T-helper 1 cell treated with Interleukin-12 subunit alpha and Interleukin-12 subunit beta and Interleukin-4 antibody, amounts not matched to agents 30 ng/mL and 1 ng/mL, for 36 hours (primary cell): ENCODE results near the gene ABCB9. TPM values are rescaled to one million over a fixed set of nuclear protein-coding genes. Genes with fewer than 3 reads are reported as not detected.

ENCODE experiments used
- intact Hi-C: fragments of 100-400 bp; cut with micrococcal nuclease; formaldehyde crosslinking; loops from one replicate; pipeline ENCODE4 v1.15.1; 2024
- total RNA-seq: library from RNA; stranded (reverse); gene quantifications from 2 replicates; pipeline ENCODE4 v1.2.3, GENCODE V29; 2022

The ABCB9 gene
- total RNA-seq, 1 donor from 2014 or later, result 7.1 TPM

DNA sequence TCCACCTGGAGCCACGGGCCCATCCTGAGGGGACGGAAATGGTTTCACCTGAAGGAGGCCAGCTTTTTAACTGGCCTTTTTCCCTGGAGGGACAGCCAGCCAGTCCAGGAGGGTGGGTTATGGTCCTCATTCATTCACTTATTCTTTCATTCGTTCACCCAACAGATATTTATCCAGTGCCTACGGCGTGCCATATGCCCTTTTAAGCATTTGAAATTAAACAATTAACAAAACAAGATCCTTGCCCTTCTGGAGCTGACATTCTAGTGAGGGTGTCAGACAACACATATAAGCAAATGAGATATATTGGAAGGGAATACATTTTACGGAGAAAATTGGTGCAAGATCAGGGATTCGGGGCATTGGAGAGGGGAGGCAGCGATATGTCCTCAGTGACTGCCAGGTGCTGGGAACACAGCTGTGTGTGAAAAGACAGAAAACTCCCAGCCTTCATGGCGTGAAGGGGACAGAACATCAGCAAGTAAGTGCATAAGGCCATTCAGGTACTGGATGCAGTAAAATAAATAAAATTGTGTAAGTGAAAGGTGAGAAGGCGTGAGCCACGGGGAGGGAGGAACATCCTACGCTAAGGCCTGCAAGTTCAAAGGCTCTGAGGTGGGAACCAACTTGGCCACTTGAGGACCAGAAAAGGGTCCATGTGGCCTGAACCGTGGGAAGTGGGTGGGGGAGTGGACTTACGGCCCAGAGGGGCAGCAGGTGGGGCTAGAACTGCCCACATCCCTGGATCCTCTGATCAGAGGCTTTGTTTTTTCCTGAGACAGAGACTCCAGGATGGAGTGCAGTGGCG is 684 bp upstream of the ABCB9 start:
- intact Hi-C loops, result loop anchor here (1.0 to 2.0 kb wide), 6 partner anchors 7 to 466 kb away; partner anchors contain the start of genes ARL6IP4, DENR, KNTC1 and ZCCHC8

DNA sequence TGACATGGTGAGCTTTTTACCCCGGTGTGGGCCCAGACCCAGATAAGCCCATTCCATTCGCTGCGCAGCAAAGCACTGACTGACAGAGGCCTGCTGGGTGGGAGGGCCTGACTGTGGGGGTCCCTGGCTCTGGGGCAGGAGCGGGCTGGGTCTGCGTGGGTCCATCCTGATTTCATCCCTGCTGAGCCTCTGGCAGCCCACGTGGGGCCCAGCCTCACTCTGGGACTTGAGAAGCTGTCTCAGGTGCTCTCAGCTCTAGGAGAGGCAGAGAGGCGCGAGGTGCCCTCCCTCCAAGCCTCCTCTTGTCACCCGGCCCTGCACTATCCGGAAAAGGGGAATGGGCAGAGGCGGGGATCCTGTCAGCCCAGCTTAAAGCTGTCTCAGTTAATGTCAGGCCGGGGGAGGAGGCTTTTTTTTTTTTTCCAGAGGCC is 927 bp downstream of the ABCB9 start:
- intact Hi-C loops, result no loop called here

DNA sequence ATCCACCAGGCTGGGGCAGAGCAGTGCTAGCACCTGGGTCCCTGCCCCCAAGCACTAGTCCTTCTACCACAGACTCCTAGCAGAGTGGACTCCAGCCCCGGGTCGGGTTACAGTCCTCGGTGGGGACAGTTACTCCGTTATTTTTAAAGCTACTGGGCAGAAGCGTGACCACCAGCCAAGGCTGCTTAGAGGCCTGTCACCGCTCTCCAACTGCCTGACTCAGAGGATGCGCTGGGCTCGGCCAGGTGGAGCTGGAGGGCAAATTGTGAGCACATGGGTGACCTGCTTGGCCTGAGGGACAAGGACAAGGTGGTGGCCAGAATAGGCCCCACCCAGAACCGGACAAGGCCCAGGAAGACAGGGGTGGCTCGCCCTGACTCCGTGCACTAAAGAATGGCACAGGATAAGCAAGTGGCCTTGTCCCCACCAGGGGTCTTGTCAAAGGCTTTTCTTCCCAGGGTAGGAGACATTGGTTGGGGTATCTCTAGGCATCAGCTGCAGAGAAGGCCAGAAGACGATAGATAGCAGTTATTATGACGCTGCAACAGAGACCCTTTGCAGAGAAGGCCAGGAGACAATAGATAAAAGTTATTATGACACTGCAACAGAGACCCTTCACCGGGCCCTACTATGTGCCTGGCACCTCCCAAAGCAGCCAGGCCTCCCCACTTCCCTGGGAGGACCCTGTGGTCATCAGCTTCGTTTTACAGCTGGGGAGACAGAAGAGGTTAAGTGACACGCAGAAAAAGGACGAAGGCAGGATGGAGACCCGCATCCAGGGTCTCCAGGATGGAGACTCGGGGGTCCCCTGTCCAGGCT is 1.6 kb downstream of the ABCB9 start:
- intact Hi-C loops, result no loop called here

DNA sequence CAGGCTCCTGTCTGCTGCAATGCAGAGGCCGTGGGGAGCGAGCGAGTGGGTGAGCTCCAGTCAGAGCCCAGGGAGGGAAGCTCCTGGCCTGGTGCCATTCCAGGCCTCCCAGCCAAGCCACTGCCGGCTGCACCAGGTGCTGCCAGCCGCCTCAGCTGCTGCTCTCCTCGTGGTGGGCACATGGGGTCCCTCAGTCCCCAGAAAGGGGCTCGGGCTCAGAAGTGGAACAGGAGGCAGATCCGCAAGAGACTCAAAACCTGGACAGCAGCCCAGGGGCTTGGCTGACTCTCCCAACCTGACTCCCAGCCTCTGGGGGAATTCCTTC is 2.4 kb downstream of the ABCB9 start:
- intact Hi-C loops, result no loop called here

DNA sequence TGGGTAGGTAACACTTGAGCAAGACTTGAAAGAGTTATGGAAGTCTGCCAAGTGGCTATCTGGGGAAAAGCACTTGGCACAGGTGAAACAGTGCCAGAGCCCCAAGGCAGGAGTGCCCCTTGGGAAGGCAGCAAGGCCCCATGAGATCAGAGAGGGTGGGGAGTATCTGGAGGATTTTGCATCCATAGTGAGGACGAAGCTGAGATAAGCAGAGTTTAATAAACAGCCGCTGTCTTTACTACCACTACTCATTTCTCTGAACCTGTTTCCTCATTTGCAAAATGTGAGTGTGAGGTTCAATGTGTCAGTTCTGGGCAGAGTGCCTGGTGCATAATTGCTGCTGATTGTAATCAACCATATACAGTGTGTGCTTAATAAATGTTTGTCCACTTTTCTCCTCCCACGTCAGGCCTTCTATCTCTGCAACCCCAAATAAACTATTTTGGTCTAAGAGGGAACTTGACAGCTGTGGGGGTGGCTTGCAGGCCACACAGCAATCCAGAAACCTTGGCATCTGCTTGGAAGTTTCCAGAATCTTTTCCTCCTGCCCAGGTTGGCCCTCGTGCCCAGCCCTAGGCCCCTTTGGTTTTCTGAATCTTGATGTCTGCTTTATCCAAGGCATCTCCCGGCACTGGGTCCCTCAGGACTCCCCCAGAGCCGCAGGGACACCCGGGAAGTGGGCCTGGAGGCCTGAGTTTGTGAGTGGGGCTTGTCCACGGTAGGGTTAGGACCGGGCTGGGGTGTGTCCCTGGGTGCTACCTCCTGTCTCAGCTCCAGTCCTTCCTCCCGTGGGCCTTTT is 4.5 kb downstream of the ABCB9 start:
- intact Hi-C loops, result no loop called here

DNA sequence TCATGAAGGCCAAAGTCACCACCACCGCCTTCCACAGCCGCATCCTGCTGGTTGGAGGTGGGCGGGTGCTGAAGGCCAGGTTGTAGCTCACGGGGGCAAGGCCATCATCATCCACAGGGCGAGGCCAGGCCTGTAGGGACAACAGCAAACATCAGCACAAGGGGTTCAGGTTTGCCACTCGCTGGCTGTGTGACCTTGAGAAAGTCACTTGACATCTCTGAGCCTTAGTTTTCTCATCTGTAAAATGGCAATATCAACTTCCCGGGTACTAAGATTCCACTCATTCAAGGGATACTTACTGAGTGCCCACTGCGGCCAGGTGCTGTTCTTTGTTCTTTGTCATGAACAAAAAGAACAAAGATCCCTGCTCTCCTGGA is 6.1 kb downstream of the ABCB9 start:
- intact Hi-C loops, result no loop called here

DNA sequence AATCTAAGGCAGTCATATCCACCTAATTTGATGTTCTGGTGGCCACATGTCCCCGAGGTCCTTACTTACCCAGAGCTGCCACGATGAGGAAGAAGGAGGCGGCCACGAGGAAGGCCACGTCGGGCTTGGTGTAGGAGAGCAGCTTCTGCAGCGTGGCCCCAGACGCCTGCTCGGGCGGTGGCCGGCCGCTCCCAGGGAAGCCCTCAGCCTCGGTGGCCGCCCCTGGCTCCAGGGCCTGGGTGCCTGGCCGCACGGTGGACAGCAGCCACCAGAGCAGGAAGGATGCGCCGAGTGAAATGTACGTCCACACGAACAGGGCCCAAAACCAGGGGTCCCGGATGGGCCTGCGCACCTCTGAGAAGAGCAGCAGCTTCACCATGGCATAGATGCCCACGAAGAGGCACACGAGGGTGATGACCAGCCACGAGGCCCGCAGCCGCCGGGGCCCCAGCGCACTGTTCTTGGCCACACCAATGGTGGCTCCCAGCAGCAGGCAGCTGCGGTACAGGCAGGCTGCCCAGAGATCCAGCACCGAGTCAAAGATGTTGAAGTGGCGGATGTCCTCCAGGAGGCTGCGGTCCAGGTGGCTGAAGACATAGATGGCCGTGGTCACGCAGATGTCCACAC is 6.6 kb downstream of the ABCB9 start:
- intact Hi-C loops, result no loop called here

DNA sequence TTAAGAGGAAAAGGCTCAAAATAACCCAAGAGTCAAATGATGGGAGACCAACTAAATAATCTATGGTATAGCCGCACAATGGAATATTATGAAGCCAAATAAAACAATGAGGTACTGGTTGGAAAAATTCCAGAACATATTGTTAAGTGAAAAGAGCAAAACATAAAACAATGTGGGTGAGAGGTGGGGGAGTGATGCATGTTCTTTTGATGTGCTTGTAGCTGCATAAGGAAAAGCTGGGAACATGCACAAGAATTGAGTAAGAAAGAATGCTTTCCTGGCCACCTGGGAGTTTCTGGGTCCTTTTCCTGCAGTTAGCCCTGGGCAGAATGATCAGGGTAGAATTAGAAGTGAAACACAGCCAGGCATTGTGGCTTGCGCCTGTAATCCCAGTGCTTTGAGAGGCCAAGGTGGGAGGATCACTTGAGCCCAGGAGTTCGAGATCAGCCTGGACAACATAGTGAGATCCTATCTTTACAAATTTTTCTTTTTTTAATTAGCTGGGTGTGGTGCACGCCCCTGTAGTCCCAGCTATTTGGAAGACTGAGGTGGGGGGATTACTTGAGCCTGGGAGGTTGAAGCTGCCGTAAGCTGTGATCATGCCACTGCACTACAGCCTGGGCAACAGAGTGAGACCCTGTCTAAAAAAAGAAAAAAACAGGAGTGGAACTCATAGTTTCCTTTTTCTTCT is 7.9 kb downstream of the ABCB9 start:
- intact Hi-C loops, result no loop called here

DNA sequence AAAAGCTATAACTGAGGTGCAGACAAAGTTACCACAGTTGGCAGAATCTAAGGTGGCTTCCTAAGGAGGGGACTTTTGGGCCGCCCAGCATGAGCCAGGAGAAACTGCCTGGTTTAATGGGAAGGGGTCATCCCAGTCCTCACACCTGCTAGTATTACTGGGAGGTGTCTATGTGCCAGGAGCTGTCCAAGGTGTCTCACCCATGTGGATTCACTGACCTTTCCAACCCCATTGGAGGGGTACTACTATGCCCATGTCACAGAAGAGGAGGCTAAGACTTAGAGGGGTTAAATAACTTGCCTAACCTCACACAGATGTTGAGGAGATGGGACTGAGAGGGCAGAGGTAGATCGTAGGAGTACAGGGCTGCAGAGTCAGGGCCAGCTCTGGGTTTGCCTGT is 10.2 kb downstream of the ABCB9 start:
- intact Hi-C loops, result no loop called here

DNA sequence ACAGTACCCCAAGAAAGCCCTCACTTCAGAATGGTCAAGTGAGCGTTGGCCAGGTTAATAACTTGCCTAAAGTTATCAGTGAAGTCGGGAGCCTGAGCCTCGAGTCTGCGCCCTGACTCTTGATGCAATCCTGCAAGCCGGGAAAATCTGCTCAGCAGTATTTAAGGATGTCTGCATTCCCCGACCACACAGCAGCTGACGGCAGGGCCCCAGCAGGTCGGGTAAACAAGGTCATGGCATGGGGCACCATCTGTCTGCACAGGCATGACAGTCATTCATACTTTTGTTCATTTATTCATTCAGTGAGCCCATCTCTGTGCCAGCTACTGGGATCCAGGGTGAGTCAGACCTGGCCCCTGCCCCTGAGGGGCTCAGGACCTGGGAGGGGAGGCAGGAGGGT is 11.1 kb downstream of the ABCB9 start:
- intact Hi-C loops, result no loop called here

DNA sequence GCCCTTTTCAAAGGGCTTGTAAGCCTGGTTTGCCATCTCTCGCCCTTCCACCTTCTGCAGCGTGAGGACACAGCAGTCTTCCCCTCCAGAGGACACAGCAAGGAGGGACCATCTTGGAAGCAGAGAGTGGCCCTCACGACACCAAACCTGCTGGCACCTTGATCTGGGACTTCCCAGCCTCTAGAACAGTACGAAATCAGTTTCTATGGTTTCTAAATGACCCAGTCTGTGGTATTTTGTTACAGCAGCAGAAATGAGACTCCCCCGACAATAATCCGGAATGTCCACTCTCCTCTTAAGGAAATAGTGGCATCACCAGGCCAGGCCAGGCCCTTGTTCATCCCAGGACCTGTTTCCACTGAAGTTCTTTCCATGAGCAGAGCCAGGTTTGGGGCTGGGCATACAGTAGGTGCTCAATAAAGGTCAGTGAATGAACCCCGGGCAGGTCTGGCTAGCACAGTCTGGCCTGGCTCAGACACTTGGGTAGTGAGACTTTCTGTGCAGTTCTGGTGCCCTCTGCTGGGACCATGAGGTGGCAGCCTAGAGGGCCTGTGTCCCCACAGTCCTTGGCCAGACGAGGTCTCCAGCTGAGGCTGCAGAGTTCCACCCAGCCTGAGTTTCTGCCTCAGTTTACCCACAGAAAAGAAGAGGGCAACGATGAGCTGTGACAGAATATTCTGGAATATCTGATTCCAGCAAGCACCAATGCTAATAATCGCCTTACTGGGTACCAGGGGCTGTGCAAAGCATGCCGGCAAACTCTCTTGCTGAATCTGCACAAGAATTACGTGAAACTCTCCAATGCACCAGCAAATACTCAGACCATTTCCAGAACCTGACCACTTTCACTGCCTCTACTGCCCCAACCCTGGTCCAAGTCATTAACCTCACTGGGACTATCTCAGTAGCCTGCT is 14.0 kb downstream of the ABCB9 start:
- intact Hi-C loops, result loop anchor here (1.0 kb wide), 4 partner anchors 54 to 159 kb away; no protein-coding TSS in a partner anchor

DNA sequence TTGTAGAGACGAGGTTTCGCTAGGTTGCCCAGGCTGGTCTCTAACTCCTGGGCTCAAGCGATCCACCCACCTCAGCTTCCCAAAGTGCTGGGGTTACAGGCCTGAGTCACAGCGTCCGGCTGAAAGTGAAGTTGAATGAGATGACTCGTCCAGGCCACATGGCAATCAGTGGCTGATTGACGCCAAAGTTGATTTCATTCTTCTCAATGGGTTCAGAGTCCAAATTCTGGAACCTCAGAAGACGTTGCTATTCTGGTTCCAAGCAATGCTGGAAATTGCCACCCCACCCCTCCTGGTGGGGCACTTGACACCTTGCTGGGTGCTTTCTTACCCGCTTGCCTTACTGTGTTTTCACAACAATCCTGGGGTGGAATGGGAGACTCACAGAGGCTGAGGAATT is 14.9 kb downstream of the ABCB9 start:
- intact Hi-C loops, result no loop called here

DNA sequence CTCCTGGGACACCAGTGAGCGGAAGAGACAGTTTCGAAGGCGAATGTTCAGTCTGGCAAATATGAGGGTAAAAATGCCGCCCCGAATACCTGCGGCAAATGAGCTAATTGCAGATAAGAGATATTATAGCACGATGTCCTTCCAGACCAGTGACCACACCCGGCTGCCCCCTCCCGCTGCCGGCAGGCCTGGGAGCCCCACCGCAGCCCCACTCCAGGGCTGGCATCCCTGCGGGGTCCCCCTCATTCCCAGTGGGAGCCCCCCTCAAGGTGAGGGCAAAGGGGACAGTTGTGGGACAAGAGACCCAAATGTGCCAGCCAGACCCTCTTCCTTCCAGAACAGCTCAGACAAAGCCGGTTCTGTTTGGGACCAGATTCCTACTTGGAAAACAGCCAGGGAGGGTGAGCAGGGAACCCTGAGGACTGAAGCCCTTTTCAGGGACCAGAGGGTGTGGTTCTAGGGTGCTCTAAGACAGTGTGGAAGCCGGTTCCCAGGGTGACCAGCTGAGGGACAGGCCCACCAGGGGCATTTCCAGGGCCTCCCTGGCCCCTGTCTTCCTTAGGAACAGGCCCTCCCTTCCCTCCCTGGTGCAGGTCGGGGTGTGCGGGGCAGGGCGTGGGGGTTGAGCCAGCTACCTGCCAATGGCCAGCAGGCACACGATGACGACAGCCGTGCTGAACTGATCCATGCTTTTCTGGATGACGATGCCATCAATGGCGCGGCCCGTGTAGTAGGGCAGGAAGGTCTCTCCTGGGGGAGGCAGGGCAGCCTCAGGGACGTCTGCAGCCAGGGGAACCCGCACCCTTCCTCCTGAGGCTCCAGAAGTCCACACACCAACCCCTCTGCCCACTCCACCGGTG is 16.2 kb downstream of the ABCB9 start:
- intact Hi-C loops, result no loop called here

DNA sequence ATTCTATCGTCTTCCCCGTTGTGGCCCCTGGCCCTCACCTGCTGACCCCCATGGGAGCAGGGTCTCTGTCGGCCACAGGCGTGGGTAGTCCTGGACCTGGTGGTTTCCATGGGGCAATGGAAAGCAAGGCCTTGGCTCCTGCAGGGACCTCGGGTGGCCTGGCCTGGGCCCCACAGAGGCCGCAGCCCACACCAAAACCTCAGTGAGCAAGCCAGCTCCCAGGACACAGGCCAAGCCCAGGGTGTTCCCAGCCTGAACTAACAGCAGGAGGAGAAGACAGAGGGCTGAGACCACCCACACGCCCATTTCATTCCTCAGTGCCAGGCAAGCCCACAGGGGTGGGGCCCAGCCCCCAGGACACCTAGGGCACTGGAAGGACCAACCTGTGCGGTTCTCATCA is 16.9 kb downstream of the ABCB9 start:
- intact Hi-C loops, result no loop called here

DNA sequence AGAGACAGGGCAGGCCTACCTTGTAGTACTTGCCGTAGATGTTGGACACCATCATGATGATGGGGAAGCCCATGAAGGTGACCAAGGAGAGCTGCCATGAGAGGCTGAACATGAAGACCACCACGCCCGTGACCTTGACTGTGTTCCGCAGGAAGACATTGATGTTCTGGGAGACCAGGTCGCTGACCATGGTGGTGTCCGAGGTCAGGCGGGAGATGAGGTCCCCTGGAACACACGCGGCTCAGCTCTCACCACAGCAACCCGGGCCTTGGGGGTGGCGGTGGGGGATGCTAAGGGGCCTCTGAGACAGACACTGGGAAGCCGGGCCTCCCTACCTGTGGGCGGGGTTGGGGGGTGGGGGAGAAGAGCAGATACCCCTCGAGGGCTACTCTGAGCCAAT is 17.7 kb downstream of the ABCB9 start:
- intact Hi-C loops, result no loop called here

DNA sequence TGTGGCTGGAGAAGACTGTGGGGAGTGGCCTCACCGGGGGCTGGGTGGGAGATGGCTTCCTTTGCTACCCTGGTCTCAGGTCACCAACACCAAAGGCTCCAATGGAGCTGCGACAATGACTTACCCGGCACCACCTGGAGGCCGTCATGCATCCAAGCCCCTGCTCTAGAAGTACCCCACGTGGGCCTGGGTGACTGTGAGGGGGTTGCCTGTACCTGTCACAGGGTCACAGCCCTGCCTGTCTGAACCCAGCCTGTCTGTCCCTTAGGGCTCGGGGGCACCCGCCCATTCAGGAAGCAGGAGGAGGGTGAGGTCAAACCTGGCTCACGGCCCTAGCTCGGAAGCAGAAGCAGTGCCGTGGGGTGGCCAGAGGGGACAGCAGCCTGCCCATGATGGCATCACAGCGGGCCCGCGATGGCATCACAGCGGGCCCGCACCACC is 18.9 kb downstream of the ABCB9 start:
- intact Hi-C loops, result loop anchor here (1.0 to 2.0 kb wide), 5 partner anchors 27 to 87 kb away; no protein-coding TSS in a partner anchor

DNA sequence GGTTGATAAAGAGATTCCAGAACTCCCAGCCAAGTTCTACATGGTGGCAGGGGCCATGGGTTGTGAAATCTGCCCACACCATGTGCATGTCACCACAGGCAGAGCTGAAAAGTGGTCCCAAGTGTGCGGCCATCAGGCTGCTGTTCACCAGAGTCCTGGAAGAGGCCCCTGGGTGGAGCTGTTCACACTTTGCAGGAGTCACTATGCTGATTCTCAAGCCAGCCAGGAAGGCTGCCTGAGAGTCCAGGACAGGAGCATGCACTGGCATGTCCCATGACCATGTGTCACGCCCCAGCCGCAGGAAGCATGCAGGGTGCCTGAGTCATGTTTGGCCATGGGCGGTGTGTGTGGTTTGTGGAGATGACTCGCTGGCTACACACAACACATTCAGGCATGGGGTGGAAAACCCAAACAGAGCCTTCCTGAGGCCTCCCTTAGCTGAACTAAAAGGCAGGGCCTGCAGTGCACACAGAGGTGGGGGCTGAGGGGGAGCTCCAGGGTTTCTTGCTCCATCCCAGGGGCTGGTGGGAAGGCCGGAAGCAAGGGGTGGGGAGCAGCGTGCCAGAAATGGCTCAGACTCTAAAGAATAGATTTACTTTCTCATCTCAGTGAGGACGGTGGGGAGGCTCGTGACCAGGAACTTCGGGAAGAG is 19.4 kb downstream of the ABCB9 start:
- intact Hi-C loops, result loop anchor here (1.0 to 2.0 kb wide), 5 partner anchors 27 to 87 kb away; no protein-coding TSS in a partner anchor
